LNCAP (cell line): Measurements from ENCODE around the gene FOXN3.

ENCODE experiments used
- CTCF ChIP-seq: fragments of 450-650 bp; IDR thresholded peaks from 2 replicates; pipeline ENCODE4 v1.5.1; 2017; ENCODE audit warnings: mild to moderate bottlenecking

Gene FOXN3

GRCh38 chr14:89243286-89243685, 173.7 kb downstream of the FOXN3 start:
- no peak for TF ChIP-seq CTCF

- no peak for TF ChIP-seq CTCF
These were observed 174.3 kb downstream of the FOXN3 start for GRCh38 chr14:89242652-89243279.

GRCh38 chr14:89241934-89242651, 174.9 kb downstream of the FOXN3 start:
- TF ChIP-seq CTCF = no peak

- TF ChIP-seq CTCF = no peak
These were observed 175.8 kb downstream of the FOXN3 start for GRCh38 chr14:89241257-89241656.

- no peak for TF ChIP-seq CTCF
These were observed 176.6 kb downstream of the FOXN3 start for GRCh38 chr14:89240414-89240813.

GRCh38 chr14:89239023-89239422, 178.0 kb downstream of the FOXN3 start:
- no peak for TF ChIP-seq CTCF

- TF ChIP-seq CTCF = peak; percentile 40
These were observed 179.0 kb downstream of the FOXN3 start for GRCh38 chr14:89237921-89238529.
